Measurements from ENCODE around the gene VGLL4. TPM values are rescaled to one million over a fixed set of nuclear protein-coding genes. Genes with fewer than 3 reads are reported as not detected.
"Not testable (repeated sequence)": the region's sequence is repeated elsewhere in the genome, so short reads cannot be mapped to it uniquely, and the experiment has no call there.

Gene VGLL4
- polyA plus RNA-seq, 3 donors from 2014 or later = 11.9 to 44.4 (median 25.6) TPM

DNA sequence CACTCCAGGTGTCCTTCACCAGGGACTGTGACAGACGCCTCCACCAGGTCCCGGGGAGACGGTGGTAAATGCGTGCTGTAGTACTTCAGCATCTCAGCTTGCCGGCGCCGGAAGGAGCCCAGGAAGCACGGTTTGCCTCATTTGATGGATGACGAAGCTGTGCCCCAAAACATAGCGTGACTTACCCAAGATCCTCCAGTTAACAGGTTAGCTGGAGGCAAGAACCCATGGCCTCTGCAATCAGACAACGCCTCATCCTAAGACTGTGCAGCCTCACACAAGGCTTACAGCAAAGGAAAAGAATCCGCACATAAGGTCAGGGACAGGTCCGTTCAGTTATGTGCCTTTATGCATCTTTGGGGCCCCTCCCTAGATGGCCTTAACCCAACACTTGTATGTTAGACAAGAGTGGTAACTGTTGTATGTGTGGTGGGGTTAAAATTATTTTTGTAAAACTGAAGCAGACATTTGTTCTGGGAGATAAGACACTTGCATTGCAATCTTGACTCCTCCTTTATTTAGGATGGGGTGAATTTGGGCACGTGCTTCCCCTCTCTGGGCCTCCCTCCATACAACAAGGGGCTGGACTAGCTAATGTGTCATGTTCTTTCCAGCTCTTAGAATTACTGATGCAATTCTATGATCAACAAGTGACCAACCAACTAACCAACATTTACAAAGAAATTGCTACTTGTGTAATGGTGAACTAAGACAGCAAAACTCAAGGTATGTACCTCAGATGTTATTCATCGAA is 39.4 kb downstream of the VGLL4 start:
- Mint-ChIP-seq H3K27me3 (ENCODE audit: low read depth in 3 of 3) (peaks cover 0 to 2% (median 0%) of the 10 kb centered on the region in 3 donors), H3K27ac (peak overlapping the region in 1 of 6 donors; percentile 53), H3K4me1 (peaks cover 59 to 92% of the 10 kb centered on the region in 2 donors), H3K36me3 (peaks cover 4 to 15% (median 10%) of the 10 kb centered on the region in 3 donors), H3K4me3 (no peak overlapping the region), H3K9me3 (no peaks in the 10 kb centered on the region)
- no peak for DNase-seq

DNA sequence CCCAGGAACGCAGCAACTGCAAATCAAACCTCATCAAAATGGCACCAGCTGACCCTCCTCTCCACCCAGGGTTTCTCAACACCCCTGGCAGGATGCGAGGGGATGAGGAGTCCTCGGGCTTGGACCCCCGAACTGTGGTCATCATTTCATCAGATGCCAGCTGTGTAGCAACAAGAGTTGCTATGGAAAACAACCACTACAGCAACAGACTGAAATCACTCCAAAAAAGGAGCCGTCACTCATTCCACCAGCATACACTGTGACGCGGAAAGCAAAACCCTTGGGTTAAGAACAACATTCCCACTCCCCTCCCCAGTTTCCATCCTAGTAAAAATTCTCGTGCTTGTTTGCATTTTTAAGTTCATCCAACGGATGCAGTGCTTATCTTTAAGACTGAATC is 40.1 kb downstream of the VGLL4 start:
- DNase-seq = no peak
- Mint-ChIP-seq H3K27me3 (ENCODE audit: low read depth in 3 of 3) (peaks cover 0 to 2% (median 0%) of the 10 kb centered on the region in 3 donors), H3K27ac (peak overlapping the region in 1 of 6 donors; percentile 58), H3K4me1 (peaks cover 59 to 91% of the 10 kb centered on the region in 2 donors), H3K36me3 (peaks cover 4 to 15% (median 10%) of the 10 kb centered on the region in 3 donors), H3K4me3 (no peak overlapping the region), H3K9me3 (no peaks in the 10 kb centered on the region)

DNA sequence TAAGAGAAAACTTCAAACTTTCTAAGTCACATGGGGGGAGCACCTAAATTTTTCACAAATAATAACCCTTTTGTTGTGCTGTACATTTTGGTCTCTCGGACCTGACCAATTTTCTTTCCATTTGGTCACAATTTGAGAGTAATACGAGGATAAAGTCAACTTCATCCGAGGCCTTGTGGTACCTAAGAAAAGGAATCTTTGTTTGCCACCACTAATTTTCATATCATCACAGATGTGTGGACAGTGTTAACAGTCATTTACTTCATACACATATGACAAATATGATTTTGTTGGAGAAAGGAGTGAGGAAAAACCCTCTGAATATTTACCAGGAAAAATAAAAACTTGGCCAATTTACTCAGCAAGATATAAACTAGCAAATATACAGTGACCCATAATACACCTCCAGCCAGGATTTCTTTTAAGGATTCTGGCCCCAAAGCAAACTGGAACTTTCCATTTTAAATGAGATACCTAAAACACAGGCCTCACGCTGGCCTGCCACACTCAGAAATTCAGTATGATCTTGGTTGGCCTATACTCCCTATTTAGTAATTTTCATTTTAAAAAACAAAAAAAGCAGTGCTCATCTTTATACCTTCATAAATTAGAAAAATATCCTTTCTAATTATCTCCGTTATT is 40.7 kb downstream of the VGLL4 start:
- no peaks in the 10 kb centered on the region for H3K9me3 Mint-ChIP-seq
- DNase-seq = no peak
- peaks cover 4 to 15% (median 10%) of the 10 kb centered on the region in 3 donors for H3K36me3 Mint-ChIP-seq
- peak overlapping the region in 1 of 6 donors; percentile 57 for H3K27ac Mint-ChIP-seq
- peaks cover 0 to 3% (median 0%) of the 10 kb centered on the region in 3 donors for H3K27me3 Mint-ChIP-seq (ENCODE audit: low read depth in 3 of 3)
- peaks cover 59 to 91% of the 10 kb centered on the region in 2 donors for H3K4me1 Mint-ChIP-seq
- H3K4me3 Mint-ChIP-seq = no peak overlapping the region

DNA sequence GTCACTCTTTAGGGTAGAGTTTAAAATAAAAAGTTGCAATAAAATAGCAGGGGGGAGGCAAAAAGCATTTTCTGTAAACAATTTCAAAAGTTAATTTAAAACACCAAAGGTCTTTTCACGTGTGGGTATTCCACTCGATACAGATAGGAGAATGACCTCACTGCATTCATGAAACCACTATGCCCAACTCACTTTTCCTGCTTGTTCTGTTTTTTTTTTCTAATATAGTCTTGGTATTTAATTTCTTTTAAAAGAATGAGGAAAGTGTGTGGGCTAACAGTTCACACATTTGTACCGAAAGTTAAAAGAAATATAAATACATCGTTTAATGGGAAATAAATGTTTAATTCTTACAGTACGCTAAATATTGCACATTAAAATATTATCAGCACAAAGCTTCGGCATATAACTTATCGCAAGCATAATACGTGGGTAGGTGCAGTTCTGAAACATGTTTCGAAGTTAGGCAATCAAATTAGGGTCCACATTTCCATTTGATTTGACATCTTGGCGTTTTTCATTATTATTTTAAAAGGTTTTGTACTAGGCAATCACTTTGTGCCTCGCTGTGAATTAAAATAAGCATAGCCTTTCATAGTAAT is 41.4 kb downstream of the VGLL4 start:
- Mint-ChIP-seq H3K4me3 (no peak overlapping the region), H3K36me3 (peaks cover 4 to 15% (median 10%) of the 10 kb centered on the region in 3 donors), H3K27me3 (ENCODE audit: low read depth in 3 of 3) (peaks cover 0 to 3% (median 0%) of the 10 kb centered on the region in 3 donors), H3K4me1 (peaks cover 59 to 91% of the 10 kb centered on the region in 2 donors), H3K27ac (peak overlapping the region in 3 of 6 donors; percentile 43 to 77 (median 73)), H3K9me3 (no peaks in the 10 kb centered on the region)
- DNase-seq = no peak

DNA sequence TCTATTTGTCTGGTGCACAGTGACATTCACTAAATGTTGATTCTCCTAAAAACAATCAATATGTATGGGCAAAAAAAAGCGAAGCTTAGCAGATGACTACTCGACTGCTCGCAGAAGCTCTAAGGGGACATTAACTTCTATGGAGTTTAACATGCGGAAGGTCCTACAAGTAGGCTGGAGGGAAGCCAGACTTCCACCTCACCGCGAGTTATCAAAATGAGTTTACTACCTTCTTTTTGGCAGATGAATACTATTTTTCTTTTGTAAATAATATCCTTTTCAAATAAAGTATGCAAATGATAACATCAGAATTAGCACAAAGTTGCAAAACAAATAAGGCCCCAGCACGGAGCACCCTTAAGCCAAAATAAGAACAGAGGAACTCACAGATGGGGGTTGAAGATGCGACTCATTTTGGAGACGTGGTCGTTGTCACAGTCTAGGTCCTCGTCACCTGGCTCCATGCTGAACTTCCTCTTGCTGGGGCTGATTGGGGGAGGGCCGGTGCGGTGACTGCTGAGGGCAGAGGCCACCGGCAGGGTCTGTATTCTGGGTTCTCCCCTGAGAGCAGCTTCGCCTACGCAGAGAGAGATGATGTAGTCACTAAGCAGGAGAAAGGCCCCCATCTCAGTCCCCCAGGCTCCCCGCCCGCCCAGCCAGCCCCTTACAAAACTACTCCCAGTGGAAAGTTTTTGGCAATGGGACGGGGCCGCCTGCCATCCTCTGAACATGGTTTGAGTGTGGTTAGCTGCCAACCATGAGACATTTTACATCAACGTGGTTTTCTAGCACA is 42.1 kb downstream of the VGLL4 start:
- DNase-seq = no peak
- Mint-ChIP-seq H3K36me3 (peaks cover 4 to 15% (median 10%) of the 10 kb centered on the region in 3 donors), H3K4me3 (no peak overlapping the region), H3K4me1 (peaks cover 57 to 91% of the 10 kb centered on the region in 2 donors), H3K9me3 (no peaks in the 10 kb centered on the region), H3K27me3 (ENCODE audit: low read depth in 3 of 3) (peaks cover 0 to 3% (median 0%) of the 10 kb centered on the region in 3 donors), H3K27ac (peak overlapping the region in 4 of 6 donors; percentile 43 to 77 (median 62))

DNA sequence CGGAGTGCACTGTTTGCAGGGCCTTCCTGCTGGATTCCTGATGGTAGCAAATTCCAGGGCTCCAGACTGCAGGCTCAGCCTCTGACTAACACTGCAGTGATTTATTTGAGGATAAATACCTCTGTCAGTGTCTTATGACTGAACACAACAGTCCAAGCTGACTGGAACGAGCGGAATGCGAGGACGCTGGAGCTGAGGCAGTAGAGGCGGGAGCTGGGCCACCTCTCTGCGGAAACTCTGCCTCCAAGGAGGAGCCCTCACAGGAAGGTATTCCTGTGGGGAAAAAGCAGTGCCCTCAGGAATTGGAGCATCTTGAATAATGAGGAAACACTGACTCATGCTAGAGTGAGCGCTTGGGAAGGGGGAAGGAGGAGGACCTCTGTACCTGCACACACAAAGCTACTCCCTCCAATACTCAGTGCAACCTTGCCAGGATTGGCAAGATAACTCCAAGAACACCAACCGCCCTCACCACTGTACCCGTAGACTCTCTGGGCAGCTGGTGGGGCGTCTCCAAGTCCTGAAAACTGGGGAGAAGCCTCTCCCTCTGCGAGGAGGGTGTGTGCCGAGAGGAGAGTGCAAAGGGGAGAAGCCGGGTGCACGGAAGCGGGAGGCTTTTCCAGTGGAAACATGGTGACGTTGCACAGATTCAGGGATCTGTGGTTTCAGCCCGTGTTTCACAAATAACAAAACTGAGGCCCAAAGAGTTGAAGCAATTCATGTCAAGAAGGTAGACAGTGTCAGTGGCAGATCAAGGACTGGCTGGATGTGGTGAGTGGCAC is 43.0 kb downstream of the VGLL4 start:
- no peak for DNase-seq
- no peak overlapping the region for H3K4me3 Mint-ChIP-seq

DNA sequence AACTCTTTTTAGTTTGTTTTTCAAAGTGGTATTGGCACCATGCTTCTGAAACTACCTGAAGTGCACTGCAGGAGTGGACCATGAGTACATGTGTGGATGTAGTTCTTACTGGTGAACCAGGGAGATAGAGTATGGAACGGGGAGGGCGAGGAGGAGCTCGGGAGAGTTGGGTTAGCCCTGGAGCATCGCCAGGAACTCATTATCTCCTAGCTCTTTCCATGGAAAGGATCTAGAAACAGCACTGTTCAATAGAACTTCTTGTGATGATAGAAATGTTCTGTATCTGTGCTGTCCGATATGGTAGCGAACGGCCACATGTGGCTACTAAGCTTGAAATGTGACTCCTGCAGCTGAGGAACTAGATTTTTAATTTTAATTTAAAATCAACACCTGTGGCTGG is 47.3 kb downstream of the VGLL4 start:
- peaks cover 54 to 86% of the 10 kb centered on the region in 2 donors for H3K4me1 Mint-ChIP-seq
- no peak for DNase-seq
- H3K36me3 Mint-ChIP-seq = peaks cover 9 to 15% (median 10%) of the 10 kb centered on the region in 3 donors
- H3K27me3 Mint-ChIP-seq (ENCODE audit: low read depth in 3 of 3) = peaks cover 0 to 1% (median 0%) of the 10 kb centered on the region in 3 donors
- H3K4me3 Mint-ChIP-seq = no peak overlapping the region
- peak overlapping the region in 1 of 6 donors; percentile 4 for H3K27ac Mint-ChIP-seq
- H3K9me3 Mint-ChIP-seq = no peaks in the 10 kb centered on the region

More for the DNA sequence above, 43.0 kb downstream of the VGLL4 start:
- Mint-ChIP-seq H3K9me3 (no peaks in the 10 kb centered on the region), H3K4me1 (peaks cover 54 to 88% of the 10 kb centered on the region in 2 donors), H3K27me3 (ENCODE audit: low read depth in 3 of 3) (peaks cover 0 to 3% (median 0%) of the 10 kb centered on the region in 3 donors), H3K27ac (peak overlapping the region in 2 of 6 donors; percentile 49 to 52), H3K36me3 (peaks cover 4 to 15% (median 10%) of the 10 kb centered on the region in 3 donors)

DNA sequence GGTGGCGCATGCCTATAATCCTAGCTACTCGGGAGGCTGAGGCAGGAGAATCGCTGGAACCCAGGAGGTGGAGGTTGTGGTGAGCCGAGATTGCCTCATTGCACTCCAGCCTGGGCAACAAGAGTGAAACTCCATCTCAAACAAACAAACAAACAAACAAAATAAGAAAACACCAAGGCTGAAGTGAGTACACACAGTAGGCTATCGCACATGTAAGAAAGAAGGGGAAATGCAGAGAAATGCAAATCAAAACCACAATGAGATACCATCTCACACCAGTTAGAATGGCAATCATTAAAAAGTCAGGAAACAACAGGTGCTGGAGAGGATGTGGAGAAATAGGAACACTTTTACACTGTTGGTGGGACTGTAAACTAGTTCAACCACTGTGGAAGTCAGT is 48.7 kb downstream of the VGLL4 start:
- H3K4me1 Mint-ChIP-seq = peaks cover 63 to 86% of the 10 kb centered on the region in 2 donors
- H3K27ac Mint-ChIP-seq; DNase-seq; H3K9me3 Mint-ChIP-seq; H3K36me3 Mint-ChIP-seq; H3K4me3 Mint-ChIP-seq; H3K27me3 Mint-ChIP-seq (ENCODE audit: low read depth in 3 of 3): not testable (repeated sequence)

DNA sequence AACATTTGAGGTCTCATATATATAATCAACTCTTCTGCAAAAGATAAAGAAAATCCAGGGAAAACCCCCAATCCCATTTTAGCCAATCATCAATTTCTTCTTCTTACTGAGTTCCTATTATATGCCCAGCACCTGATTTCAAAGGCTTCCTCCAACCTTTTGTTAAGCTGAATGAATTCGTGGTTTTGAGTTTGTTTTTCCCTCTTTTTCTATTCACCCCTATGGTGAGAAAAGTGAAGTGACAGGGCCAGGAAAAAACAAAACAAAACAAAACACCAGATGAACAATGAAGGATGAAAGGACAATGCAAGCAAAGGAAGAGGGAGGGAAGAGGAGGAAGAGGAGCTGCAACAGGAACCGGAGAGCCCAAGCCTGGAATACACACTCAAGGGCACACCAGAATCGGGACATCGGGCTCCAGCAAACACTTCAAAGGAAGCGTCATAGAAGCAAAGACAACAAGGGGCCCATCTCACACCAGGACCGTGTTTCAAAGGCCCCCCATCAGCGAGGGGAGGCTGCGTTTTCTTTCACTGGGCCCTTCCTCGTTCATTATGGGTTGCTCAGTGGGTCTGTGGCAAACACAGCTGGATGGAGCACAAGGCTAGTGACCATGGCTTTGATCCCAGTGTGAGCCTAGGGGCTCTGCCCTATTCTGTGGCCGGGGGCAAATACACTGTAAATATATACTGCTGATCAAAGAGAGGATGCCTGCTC is 50.2 kb downstream of the VGLL4 start:
- Mint-ChIP-seq H3K4me1 (peaks cover 71 to 86% of the 10 kb centered on the region in 2 donors), H3K4me3 (no peak overlapping the region), H3K27ac (peak overlapping the region in 2 of 6 donors; percentile 17 to 26), H3K27me3 (ENCODE audit: low read depth in 3 of 3) (peaks cover 0 to 4% (median 1%) of the 10 kb centered on the region in 3 donors), H3K36me3 (peaks cover 0 to 5% (median 0%) of the 10 kb centered on the region in 3 donors), H3K9me3 (no peaks in the 10 kb centered on the region)
- no peak for DNase-seq

DNA sequence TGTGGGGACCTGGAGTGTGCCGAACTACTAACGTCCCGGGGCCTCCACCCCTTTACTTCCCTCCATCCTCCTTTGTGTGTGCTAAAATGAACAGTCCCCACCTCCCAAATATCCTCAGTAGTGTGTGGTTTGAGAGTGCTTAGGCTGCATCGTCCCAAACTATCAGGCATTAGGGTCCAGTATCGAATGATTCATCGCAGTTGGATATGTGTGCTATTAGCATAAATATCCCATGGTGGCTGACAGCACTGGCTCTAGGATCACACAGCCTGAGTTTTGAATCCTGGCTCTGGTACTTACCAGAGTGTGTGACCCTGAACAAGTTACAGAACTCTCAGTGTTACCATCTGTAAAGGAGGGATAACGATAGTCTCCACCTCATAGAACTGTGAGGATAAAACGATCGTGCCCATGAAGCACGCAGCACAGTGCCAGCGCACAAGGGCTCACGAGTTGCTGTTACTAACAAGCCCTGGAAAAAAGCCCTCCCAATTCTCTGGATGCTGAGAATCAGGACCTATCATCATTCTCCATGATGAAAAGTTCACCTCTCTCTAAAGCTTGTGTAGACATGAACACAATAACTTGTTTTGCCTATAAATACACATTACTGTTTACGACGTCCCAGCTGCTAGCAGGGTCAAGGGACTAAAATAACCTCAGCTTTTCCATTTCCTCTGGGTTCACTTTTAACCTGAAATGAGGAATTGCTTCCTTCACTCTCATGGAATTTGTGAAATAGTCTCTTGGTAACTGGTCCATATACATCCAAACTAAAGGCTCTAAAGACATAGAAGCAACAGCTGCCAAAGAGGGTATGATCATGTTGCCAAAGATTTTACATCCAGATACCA is 51.0 kb downstream of the VGLL4 start:
- peaks cover 71 to 86% of the 10 kb centered on the region in 2 donors for H3K4me1 Mint-ChIP-seq
- no peaks in the 10 kb centered on the region for H3K9me3 Mint-ChIP-seq
- H3K27ac Mint-ChIP-seq = peak overlapping the region in 1 of 6 donors; percentile 26
- H3K4me3 Mint-ChIP-seq = no peak overlapping the region
- H3K27me3 Mint-ChIP-seq (ENCODE audit: low read depth in 3 of 3) = peaks cover 0 to 4% (median 0%) of the 10 kb centered on the region in 3 donors
- H3K36me3 Mint-ChIP-seq = peaks cover 0 to 5% (median 0%) of the 10 kb centered on the region in 3 donors
- no peak for DNase-seq

DNA sequence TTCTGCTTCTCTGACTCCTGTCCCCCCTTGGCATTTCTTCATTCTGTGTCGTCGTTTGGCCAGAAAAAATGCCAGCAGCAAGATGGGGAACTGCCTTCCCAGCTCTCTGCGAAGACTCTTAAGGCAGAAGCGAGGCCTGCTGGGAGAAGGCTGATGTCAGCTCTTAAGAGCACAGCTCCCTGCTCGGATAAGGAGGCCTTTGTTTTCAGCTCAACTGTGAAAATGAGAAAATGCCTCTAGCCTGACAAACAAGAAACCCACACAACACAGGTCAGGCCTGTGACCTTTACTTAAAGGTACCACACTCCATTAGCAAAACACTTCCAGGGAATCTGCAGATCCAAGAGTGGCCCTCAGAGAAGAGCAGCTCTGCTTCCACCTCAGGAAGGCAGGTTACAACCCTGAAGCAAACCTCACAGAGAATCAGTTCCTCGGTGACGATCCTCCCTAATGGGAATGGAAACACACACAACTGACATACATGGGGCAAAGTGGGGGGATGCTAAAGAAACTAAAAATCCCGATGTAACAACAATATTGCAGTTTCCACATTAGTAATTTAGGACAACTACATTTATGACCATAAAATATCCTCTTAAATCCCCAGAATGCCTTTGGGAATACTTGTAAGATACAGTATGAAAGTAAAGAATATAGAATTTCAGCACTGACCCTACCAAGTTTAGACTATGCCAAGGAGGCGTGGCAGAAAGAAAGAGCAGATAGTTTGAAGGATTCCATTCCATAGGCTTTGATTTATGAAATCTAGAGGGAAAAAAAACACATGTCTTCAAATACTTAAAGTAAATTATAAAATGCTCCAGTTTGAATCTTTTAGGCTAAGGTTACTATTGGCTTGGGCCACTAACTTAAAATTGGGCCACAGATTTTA is 52.1 kb downstream of the VGLL4 start:
- Mint-ChIP-seq H3K36me3 (peaks cover 0 to 5% (median 0%) of the 10 kb centered on the region in 3 donors), H3K27ac (peak overlapping the region in 3 of 6 donors; percentile 3 to 30 (median 4)), H3K4me1 (peaks cover 74 to 85% of the 10 kb centered on the region in 2 donors), H3K4me3 (no peak overlapping the region), H3K9me3 (no peaks in the 10 kb centered on the region), H3K27me3 (ENCODE audit: low read depth in 3 of 3) (peaks cover 0 to 4% (median 0%) of the 10 kb centered on the region in 3 donors)
- no peak for DNase-seq
